ENCODE results near the gene DGCR2. TPM values are rescaled to one million over a fixed set of nuclear protein-coding genes. Genes with fewer than 3 reads are reported as not detected.

Gene DGCR2
- polyA plus RNA-seq, 1 donor from 2014 or later, result 67.1 TPM

- Histone ChIP-seq H2AFZ (ENCODE audit: low read depth, low read length) (no peak overlapping the region), H3K27ac (ENCODE audit: low read length) (no peak overlapping the region), H3K4me3 (ENCODE audit: low read length) (no peak overlapping the region), H3K9ac (ENCODE audit: low read length) (no peak overlapping the region), H3K79me2 (replicated peaks; ENCODE audit: insufficient read depth, low read length) (peaks cover 74% of the 10 kb centered on the region), H3K4me2 (ENCODE audit: low read length) (no peak overlapping the region), H3K27me3 (ENCODE audit: insufficient read depth, low read depth, low read length) (no peaks in the 10 kb centered on the region), H4K20me1 (ENCODE audit: insufficient read depth) (no peaks in the 10 kb centered on the region), H3K9me2 (ENCODE audit: insufficient read depth, low read length) (no peaks in the 10 kb centered on the region), H3K9me3 (ENCODE audit: low read length) (no peaks in the 10 kb centered on the region), H3K36me3 (ENCODE audit: insufficient read depth, low read length) (no peaks in the 10 kb centered on the region), H3F3A (ENCODE audit: insufficient read depth, low read length, poor library complexity, severe bottlenecking) (no peaks in the 10 kb centered on the region)
- no peak for TF ChIP-seq RAD21 (conservative IDR thresholded peaks at IDR 0.05)
- TF ChIP-seq, protein P1, sequence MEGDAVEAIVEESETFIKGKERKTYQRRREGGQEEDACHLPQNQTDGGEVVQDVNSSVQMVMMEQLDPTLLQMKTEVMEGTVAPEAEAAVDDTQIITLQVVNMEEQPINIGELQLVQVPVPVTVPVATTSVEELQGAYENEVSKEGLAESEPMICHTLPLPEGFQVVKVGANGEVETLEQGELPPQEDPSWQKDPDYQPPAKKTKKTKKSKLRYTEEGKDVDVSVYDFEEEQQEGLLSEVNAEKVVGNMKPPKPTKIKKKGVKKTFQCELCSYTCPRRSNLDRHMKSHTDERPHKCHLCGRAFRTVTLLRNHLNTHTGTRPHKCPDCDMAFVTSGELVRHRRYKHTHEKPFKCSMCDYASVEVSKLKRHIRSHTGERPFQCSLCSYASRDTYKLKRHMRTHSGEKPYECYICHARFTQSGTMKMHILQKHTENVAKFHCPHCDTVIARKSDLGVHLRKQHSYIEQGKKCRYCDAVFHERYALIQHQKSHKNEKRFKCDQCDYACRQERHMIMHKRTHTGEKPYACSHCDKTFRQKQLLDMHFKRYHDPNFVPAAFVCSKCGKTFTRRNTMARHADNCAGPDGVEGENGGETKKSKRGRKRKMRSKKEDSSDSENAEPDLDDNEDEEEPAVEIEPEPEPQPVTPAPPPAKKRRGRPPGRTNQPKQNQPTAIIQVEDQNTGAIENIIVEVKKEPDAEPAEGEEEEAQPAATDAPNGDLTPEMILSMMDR (IDR thresholded peaks at IDR 0.05; ENCODE audit: poor library complexity, severe bottlenecking), result no peak
- TF ChIP-seq, protein P2, sequence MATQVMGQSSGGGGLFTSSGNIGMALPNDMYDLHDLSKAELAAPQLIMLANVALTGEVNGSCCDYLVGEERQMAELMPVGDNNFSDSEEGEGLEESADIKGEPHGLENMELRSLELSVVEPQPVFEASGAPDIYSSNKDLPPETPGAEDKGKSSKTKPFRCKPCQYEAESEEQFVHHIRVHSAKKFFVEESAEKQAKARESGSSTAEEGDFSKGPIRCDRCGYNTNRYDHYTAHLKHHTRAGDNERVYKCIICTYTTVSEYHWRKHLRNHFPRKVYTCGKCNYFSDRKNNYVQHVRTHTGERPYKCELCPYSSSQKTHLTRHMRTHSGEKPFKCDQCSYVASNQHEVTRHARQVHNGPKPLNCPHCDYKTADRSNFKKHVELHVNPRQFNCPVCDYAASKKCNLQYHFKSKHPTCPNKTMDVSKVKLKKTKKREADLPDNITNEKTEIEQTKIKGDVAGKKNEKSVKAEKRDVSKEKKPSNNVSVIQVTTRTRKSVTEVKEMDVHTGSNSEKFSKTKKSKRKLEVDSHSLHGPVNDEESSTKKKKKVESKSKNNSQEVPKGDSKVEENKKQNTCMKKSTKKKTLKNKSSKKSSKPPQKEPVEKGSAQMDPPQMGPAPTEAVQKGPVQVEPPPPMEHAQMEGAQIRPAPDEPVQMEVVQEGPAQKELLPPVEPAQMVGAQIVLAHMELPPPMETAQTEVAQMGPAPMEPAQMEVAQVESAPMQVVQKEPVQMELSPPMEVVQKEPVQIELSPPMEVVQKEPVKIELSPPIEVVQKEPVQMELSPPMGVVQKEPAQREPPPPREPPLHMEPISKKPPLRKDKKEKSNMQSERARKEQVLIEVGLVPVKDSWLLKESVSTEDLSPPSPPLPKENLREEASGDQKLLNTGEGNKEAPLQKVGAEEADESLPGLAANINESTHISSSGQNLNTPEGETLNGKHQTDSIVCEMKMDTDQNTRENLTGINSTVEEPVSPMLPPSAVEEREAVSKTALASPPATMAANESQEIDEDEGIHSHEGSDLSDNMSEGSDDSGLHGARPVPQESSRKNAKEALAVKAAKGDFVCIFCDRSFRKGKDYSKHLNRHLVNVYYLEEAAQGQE (IDR thresholded peaks at IDR 0.05; ENCODE audit: borderline replicate concordance), result no peak
- TF ChIP-seq EP300 (conservative IDR thresholded peaks at IDR 0.05; ENCODE audit: poor library complexity, severe bottlenecking), result no peak
- TF ChIP-seq SMC3 (conservative IDR thresholded peaks at IDR 0.05; ENCODE audit: poor library complexity), result no peak
- no peak for TF ChIP-seq TAF1 (IDR thresholded peaks at IDR 0.05; ENCODE audit: low read depth)
- no peak for TF ChIP-seq EZH2 (IDR thresholded peaks at IDR 0.05; ENCODE audit: borderline replicate concordance, insufficient read depth, low read length, poor library complexity, severe bottlenecking)
- TF ChIP-seq MXI1 (conservative IDR thresholded peaks at IDR 0.05; ENCODE audit: poor library complexity, severe bottlenecking), result no peak
- TF ChIP-seq POLR2AphosphoS5 (IDR thresholded peaks at IDR 0.05), result no peak
Observed at GRCh38 chr22:19110064-19110458, 12.2 kb downstream of the DGCR2 start.

DNA sequence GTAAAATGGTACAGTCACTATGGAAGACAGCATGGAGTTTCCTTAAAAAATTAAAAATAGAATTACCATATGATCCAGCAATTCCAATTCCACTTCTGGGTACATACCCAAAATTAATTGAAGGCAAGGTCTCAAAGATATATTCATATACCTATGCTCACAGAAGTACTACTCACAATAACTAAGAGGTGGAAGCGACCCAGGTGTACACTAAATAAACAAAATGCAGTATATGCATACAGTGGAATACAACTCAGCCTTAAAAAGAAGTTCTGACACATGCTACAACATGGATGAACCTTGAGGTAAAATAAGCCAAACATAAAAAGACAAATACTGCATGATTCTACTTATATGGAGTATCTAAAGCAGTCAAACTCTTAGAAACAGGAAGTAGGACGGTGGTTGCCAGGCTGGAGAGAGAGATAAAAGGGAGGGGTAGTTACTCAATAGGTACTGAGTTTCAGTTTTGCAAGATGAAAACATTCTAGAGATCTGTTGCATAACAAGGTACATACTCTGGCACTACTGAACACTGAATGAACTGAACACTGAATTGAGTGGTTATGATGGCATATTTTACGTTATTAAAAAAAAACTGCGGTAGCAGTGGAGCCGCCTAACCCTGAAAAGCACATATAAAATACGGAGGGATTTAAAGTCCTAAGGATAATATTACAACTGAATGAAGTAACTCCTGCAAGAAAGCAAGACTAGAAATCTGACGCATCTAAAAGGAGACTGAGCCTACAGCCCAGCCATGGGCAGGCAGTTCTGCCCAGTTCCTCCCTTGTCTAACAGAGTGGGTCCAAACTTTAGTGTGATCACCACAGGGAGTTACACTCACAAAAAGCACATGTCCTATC is 12.8 kb downstream of the DGCR2 start:
- TF ChIP-seq RAD21 (conservative IDR thresholded peaks at IDR 0.05) (no peak), MXI1 (conservative IDR thresholded peaks at IDR 0.05; ENCODE audit: poor library complexity, severe bottlenecking) (no peak)
- TF ChIP-seq, protein P2 (IDR thresholded peaks at IDR 0.05; ENCODE audit: borderline replicate concordance), result no peak

More for the DNA sequence above, 12.8 kb downstream of the DGCR2 start:
- Histone ChIP-seq H3K9me3 (ENCODE audit: low read length) (no peaks in the 10 kb centered on the region), H4K20me1 (ENCODE audit: insufficient read depth) (no peaks in the 10 kb centered on the region), H2AFZ (ENCODE audit: low read depth, low read length) (no peak overlapping the region), H3K9ac (ENCODE audit: low read length) (no peak overlapping the region), H3K36me3 (ENCODE audit: insufficient read depth, low read length) (no peaks in the 10 kb centered on the region), H3K9me2 (ENCODE audit: insufficient read depth, low read length) (no peaks in the 10 kb centered on the region), H3K4me2 (ENCODE audit: low read length) (no peak overlapping the region), H3K27ac (ENCODE audit: low read length) (no peak overlapping the region), H3K27me3 (ENCODE audit: insufficient read depth, low read depth, low read length) (no peaks in the 10 kb centered on the region), H3F3A (ENCODE audit: insufficient read depth, low read length, poor library complexity, severe bottlenecking) (no peaks in the 10 kb centered on the region), H3K79me2 (replicated peaks; ENCODE audit: insufficient read depth, low read length) (peaks cover 68% of the 10 kb centered on the region), H3K4me3 (ENCODE audit: low read length) (no peak overlapping the region)
